H1 (cell line): ENCODE data around the gene DIPK1B. TPM values are rescaled to one million over a fixed set of nuclear protein-coding genes. Genes with fewer than 3 reads are reported as not detected.

Experiments
- CTCF ChIA-PET: fragments of 300-600 bp; sonication (Branson Sonifier 250); formaldehyde crosslinking; loops from one replicate; lab custom pipeline; 2021; ENCODE audit not compliant: partially characterized antibody; lab: Charles Lee
- POLR2A ChIA-PET: fragments of 300-600 bp; sonication (Branson Sonifier 250); formaldehyde crosslinking; loops from one replicate; lab custom pipeline; 2021; ENCODE audit warnings: inconsistent platforms; ENCODE audit not compliant: partially characterized antibody; lab: Charles Lee
- DNase-seq, 2 experiments: peaks; one replicate each; pipeline versions ENCODE4 v3.0.0 to v3.0.0-alpha.2; 2010 to 2022; ENCODE audit warnings: low spot score in 2 of 2, low read depth in 1 of 2, mixed read lengths in 1 of 2
- FAIRE-seq: peaks from 2 replicates; lab custom pipeline; 2011; peaks lifted over from hg19 to GRCh38; lab: Jason Lieb, UNC
- H2AFZ ChIP-seq: 2 replicates; pipeline ENCODE4 v1.8.1; 2012; ENCODE audit warnings: low read length, inconsistent platforms
- H2AK5ac ChIP-seq: 2 replicates; pipeline ENCODE4 v1.6.1; 2013; ENCODE audit warnings: low read depth, low read length
- H2BK120ac ChIP-seq: replicated peaks from 2 replicates; pipeline ENCODE3; 2013; ENCODE audit warnings: low read depth, low read length, inconsistent platforms
- H2BK12ac ChIP-seq: 2 replicates; pipeline ENCODE4 v1.6.1; 2013; ENCODE audit warnings: low read depth, low read length
- H2BK15ac ChIP-seq: 2 replicates; pipeline ENCODE4 v1.6.1; 2013; ENCODE audit warnings: low read length
- H2BK20ac ChIP-seq: 2 replicates; pipeline ENCODE4 v1.6.1; 2013; ENCODE audit warnings: low read length
- H2BK5ac ChIP-seq: 2 replicates; pipeline ENCODE4 v1.6.1; 2013; ENCODE audit warnings: low read depth, low read length
- H3K14ac ChIP-seq: 2 replicates; pipeline ENCODE4 v1.6.1; 2013; ENCODE audit warnings: inconsistent platforms; ENCODE audit not compliant: insufficient read length
- H3K18ac ChIP-seq: 2 replicates; pipeline ENCODE4 v1.6.1; 2013; ENCODE audit warnings: low read length; ENCODE audit errors: extremely low read depth
- H3K23ac ChIP-seq: 2 replicates; pipeline ENCODE4 v1.6.1; 2013; ENCODE audit warnings: inconsistent platforms; ENCODE audit not compliant: insufficient read length
- H3K23me2 ChIP-seq: 2 replicates; pipeline ENCODE4 v1.6.1; 2013; ENCODE audit warnings: low read depth, low read length
- H3K27ac ChIP-seq: 2 replicates; pipeline ENCODE4 v1.6.1; 2011; ENCODE audit warnings: low read depth, low read length, inconsistent platforms
- H3K27me3 ChIP-seq, 4 experiments: replicated peaks in 1 of 4; 1 replicate in 1 of 4; 2 replicates in 3 of 4; pipeline versions ENCODE4 v1.6.1 to v1.8.1; 2011 to 2013; ENCODE audit warnings: low read length in 3 of 4, mild to moderate bottlenecking in 3 of 4, inconsistent platforms in 2 of 4, mixed read lengths in 2 of 4, moderate library complexity in 1 of 4; ENCODE audit not compliant: control insufficient read depth in 3 of 4, insufficient read depth in 3 of 4; ENCODE audit errors: extremely low read depth in 1 of 4
- H3K36me3 ChIP-seq, 4 experiments: 2 replicates each; pipeline versions ENCODE4 v1.6.1 to v1.8.1; 2011 to 2013; ENCODE audit warnings: mild to moderate bottlenecking in 4 of 4, low read length in 3 of 4, moderate library complexity in 2 of 4, control low read depth in 1 of 4, inconsistent platforms in 1 of 4; ENCODE audit not compliant: insufficient read depth in 4 of 4, control insufficient read depth in 2 of 4
- H3K4ac ChIP-seq: replicated peaks from 2 replicates; pipeline ENCODE3; 2013; ENCODE audit warnings: low read length, low read depth, mixed read lengths, inconsistent platforms; ENCODE audit not compliant: insufficient read length
- H3K4me1 ChIP-seq, 4 experiments: replicated peaks in 1 of 4; 1 replicate in 1 of 4; 2 replicates in 3 of 4; pipeline versions ENCODE4 v1.6.1 to v1.8.1; 2011 to 2013; ENCODE audit warnings: low read length in 3 of 4, inconsistent platforms in 2 of 4, mixed read lengths in 1 of 4; ENCODE audit not compliant: insufficient read depth in 4 of 4, control insufficient read depth in 3 of 4
- H3K4me2 ChIP-seq, 2 experiments: 2 replicates each; pipeline versions ENCODE4 v1.6.1 to v1.8.1; 2011 to 2013; ENCODE audit warnings: low read depth in 2 of 2, low read length in 2 of 2, control low read depth in 1 of 2, inconsistent platforms in 1 of 2, mild to moderate bottlenecking in 1 of 2; ENCODE audit not compliant: insufficient read depth in 1 of 2
- H3K4me3 ChIP-seq, 4 experiments: fragments of 200-600, 300-600 bp in 1 of 4; sonication (generic), shearing (Covaris generic), sonication (Bioruptor Twin) in 1 of 4; 2 replicates each; pipeline versions ENCODE4 v1.5.1 to v1.8.1; 2011 to 2016; ENCODE audit warnings: low read length in 4 of 4, low read depth in 3 of 4, control low read depth in 2 of 4, inconsistent platforms in 2 of 4, mild to moderate bottlenecking in 2 of 4, mixed read lengths in 1 of 4, moderate library complexity in 1 of 4; ENCODE audit not compliant: insufficient read depth in 2 of 4; ENCODE audit errors: extremely low read depth in 1 of 4
- H3K56ac ChIP-seq: replicated peaks from 2 replicates; pipeline ENCODE3; 2013; ENCODE audit warnings: low read depth, mild to moderate bottlenecking, mixed read lengths, low read length, inconsistent platforms; ENCODE audit not compliant: insufficient read length
- H3K79me1 ChIP-seq: 2 replicates; pipeline ENCODE4 v1.6.1; 2013; ENCODE audit warnings: low read depth, low read length, control low read depth
- H3K79me2 ChIP-seq, 2 experiments: 2 replicates each; pipeline versions ENCODE4 v1.6.1 to v1.8.1; 2012 to 2013; ENCODE audit warnings: low read length in 2 of 2, mild to moderate bottlenecking in 2 of 2, inconsistent platforms in 1 of 2; ENCODE audit not compliant: insufficient read depth in 2 of 2, control insufficient read depth in 1 of 2
- H3K9ac ChIP-seq, 4 experiments: replicated peaks in 1 of 4; 1 replicate in 1 of 4; 2 replicates in 3 of 4; pipeline versions ENCODE4 v1.6.1 to v1.8.1; 2011 to 2013; ENCODE audit warnings: low read depth in 3 of 4, low read length in 3 of 4, control low read depth in 2 of 4, mild to moderate bottlenecking in 2 of 4, moderate library complexity in 2 of 4, inconsistent platforms in 1 of 4; ENCODE audit errors: extremely low read depth in 1 of 4
- H3K9me3 ChIP-seq, 2 experiments: 2 replicates each; pipeline versions ENCODE4 v1.6.1 to v1.8.1; 2012 to 2013; ENCODE audit warnings: mild to moderate bottlenecking in 2 of 2, moderate library complexity in 2 of 2, control low read depth in 1 of 2, inconsistent platforms in 1 of 2, low read depth in 1 of 2, low read length in 1 of 2, mixed read lengths in 1 of 2; ENCODE audit not compliant: insufficient read depth in 2 of 2
- H4K20me1 ChIP-seq, 2 experiments: replicated peaks in 1 of 2; 2 replicates each; pipeline versions ENCODE3 to v1.8.1; 2011 to 2013; ENCODE audit warnings: inconsistent platforms in 2 of 2, low read length in 2 of 2, mild to moderate bottlenecking in 1 of 2; ENCODE audit not compliant: insufficient read depth in 2 of 2, control insufficient read depth in 1 of 2
- H4K5ac ChIP-seq: 2 replicates; pipeline ENCODE4 v1.6.1; 2013; ENCODE audit warnings: low read length, low read depth, mixed read lengths, inconsistent platforms; ENCODE audit not compliant: insufficient read length
- H4K8ac ChIP-seq: 2 replicates; pipeline ENCODE4 v1.8.0; 2013; ENCODE audit warnings: mild to moderate bottlenecking, moderate library complexity, low read length, inconsistent platforms; ENCODE audit not compliant: insufficient read depth; ENCODE audit errors: extremely low read depth
- H4K91ac ChIP-seq: replicated peaks from 2 replicates; pipeline ENCODE3; 2013; ENCODE audit warnings: low read length, mixed read lengths, inconsistent platforms; ENCODE audit not compliant: insufficient read length
- HDAC6 ChIP-seq: IDR thresholded peaks from one replicate; pipeline ENCODE4 v1.7.1; 2012; ENCODE audit warnings: low read depth, mild to moderate bottlenecking, inconsistent platforms, low read length, moderate library complexity
- KDM1A ChIP-seq: fragments of 200-600, 300-600 bp; sonication (generic); IDR thresholded peaks from 2 replicates; pipeline ENCODE4 v1.7.1; 2016; ENCODE audit warnings: mild to moderate bottlenecking, low read length, borderline replicate concordance
- SAP30 ChIP-seq: fragments of 300-600 bp; sonication (generic); IDR thresholded peaks from 2 replicates; pipeline ENCODE4 v1.7.1; 2012; ENCODE audit warnings: low read length, moderate library complexity, mild to moderate bottlenecking, inconsistent platforms; ENCODE audit not compliant: insufficient read depth, insufficient replicate concordance
- WGBS, 2 experiments: shearing (Covaris generic) in 1 of 2; methylation state at CpG; one replicate each; pipeline versions ENCODE4 v1.1.6 to v1.1.7; 2013 to 2015; ENCODE audit warnings: low lambda C conversion rate in 2 of 2, mixed read lengths in 2 of 2, inconsistent platforms in 1 of 2, low coverage in 1 of 2, missing lambda C conversion rate in 1 of 2; ENCODE audit not compliant: insufficient replicate concordance in 2 of 2, insufficient coverage in 1 of 2, insufficient read length in 1 of 2; ENCODE audit errors: extremely low coverage in 1 of 2, missing lambda C conversion rate in 1 of 2; 5-methylcytosine and 5-hydroxymethylcytosine counted together
- polyA plus RNA-seq, 7 experiments: library from polyadenylated mRNA; depleted of rRNA in 3 of 7; stranded (reverse) in 5 of 7; unstranded in 2 of 7; fragments of >200 nt in 5 of 7; fragments of 200-250 nt in 2 of 7; gene quantifications; 1 replicate in 5 of 7; 2 replicates in 1 of 7; 4 replicates in 1 of 7; pipeline versions ENCODE4 v1.2.1 to v1.2.3, GENCODE V29; 2011 to 2013; ENCODE audit warnings: missing spikeins in 2 of 7, mixed read lengths in 2 of 7
- total RNA-seq: library from RNA; stranded (reverse); fragmentation: NEBNext Ultra II Directional; extraction: Animal tissue kit (Norgen Biotek cat#: 25700); gene quantifications from 2 replicates; pipeline ENCODE4 v1.2.1, GENCODE V29; 2021

The DIPK1B gene
- total and polyA plus RNA-seq, 2 of the 8 experiments (the other 6 are each of a cell fraction or from before 2014, with no cell fraction given) = 32.3 to 64.8 TPM

GRCh38 chr9:136762221-136762691 lies 49.9 kb downstream of the DIPK1B start:
- no peak overlapping the region for H4K5ac ChIP-seq
- CTCF ChIA-PET = interaction anchor here (0.6 to 5.1 kb wide), 9 partner anchors 9 to 438 kb away, joined by 3 to 33 read pairs (median 4); no protein-coding TSS in a partner anchor
- TF ChIP-seq HDAC6 (no peak), KDM1A (no peak), SAP30 (no peak)

More at GRCh38 chr9:136762221-136762691, 49.9 kb downstream of the DIPK1B start:
- Histone ChIP-seq H3K23me2 (no peaks in the 10 kb centered on the region; the same call in 1 of the 2 replicates), H3K36me3 (no peaks in the 10 kb centered on the region), H3K4me2 (0 out of 4 replicates have a peak overlapping the region, but pooled peaks of 1 of the 2 experiments have one; percentile 69), H2BK20ac (no peak overlapping the region), H4K20me1 (no peaks in the 10 kb centered on the region), H2BK12ac (peak overlapping the region; percentile 87; the same call in 1 of the 2 replicates), H3K4ac (no peak overlapping the region), H2BK5ac (no peak overlapping the region), H4K8ac (no peak overlapping the region; the same call in 1 of the 2 replicates), H2BK120ac (no peak overlapping the region), H3K9me3 (no peaks in the 10 kb centered on the region), H3K9ac (no peak overlapping the region), H3K27ac (no peak overlapping the region), H2BK15ac (no peak overlapping the region), H3K27me3 (no peaks in the 10 kb centered on the region; a peak in 2 of 7 replicates), H4K91ac (peak overlapping the region; percentile 65), H3K18ac (no peak overlapping the region), H3K56ac (no peak overlapping the region), H2AK5ac (no peak overlapping the region; the same call in 1 of the 2 replicates), H2AFZ (no peak overlapping the region), H3K23ac (no peak overlapping the region), H3K4me3 (no peak overlapping the region), H3K4me1 (peaks cover 0 to 13% (median 6%) of the 10 kb centered on the region in 4 experiments; a peak in 4 of 7 replicates), H3K79me1 (no peaks in the 10 kb centered on the region), H3K14ac (no peak overlapping the region), H3K79me2 (no peaks in the 10 kb centered on the region)
- POLR2A ChIA-PET = interaction anchor here (0.6 to 3.8 kb wide), 5 partner anchors 34 to 112 kb away, joined by 3 to 34 read pairs (median 3); partner anchors contain the start of gene RABL6
- DNase-seq = no peak
- no peak for FAIRE-seq
- 89% methylated on average over 17 of the region's 17 CpGs; no CpG with 5 or more reads in 1 of the 2 experiments for WGBS, 2 experiments
